Stimulated activated CD4-positive, alpha-beta T cell treated with anti-CD3 and anti-CD28 coated beads, Interleukin-2, amount 100 ng/mL, for 4 hours (primary cell): ENCODE data around the gene CAMK2N2.

Source experiments
- DNase-seq: peaks from one replicate; pipeline ENCODE4 v3.0.0-alpha.2; 2020; ENCODE audit warnings: low read depth

CAMK2N2 gene

GRCh38 chr3:184211718-184212117, 49.6 kb downstream of the CAMK2N2 start:
- no peak for DNase-seq

GRCh38 chr3:184211297-184211696, 50.1 kb downstream of the CAMK2N2 start:
- DNase-seq: no peak
